Mucosa of descending colon (tissue), 3 donors: ENCODE measurements around the gene MACROD1. TPM values are rescaled to one million over a fixed set of nuclear protein-coding genes. Genes with fewer than 3 reads are reported as not detected.

Experiments used
- ATAC-seq: fragments of 200-7000 bp; cut with Tn5 transposase; one replicate; pipeline ENCODE4 v1.9.1; 2020; ENCODE audit warnings: mild to moderate bottlenecking, moderate library complexity
- DNase-seq, 3 donors: peaks; one replicate each; pipeline ENCODE4 v3.0.0-alpha.2; 2020
- H3K36me3 ChIP-seq: fragments of 200-600 bp; one replicate; pipeline ENCODE4 v1.8.0; 2021; ENCODE audit warnings: low read depth, mild to moderate bottlenecking
- H3K4me1 ChIP-seq: fragments of 200-600 bp; one replicate; pipeline ENCODE4 v1.8.0; 2021; ENCODE audit warnings: low read depth, mild to moderate bottlenecking
- H3K4me3 ChIP-seq: fragments of 200-600 bp; one replicate; pipeline ENCODE4 v1.8.0; 2021; ENCODE audit warnings: mild to moderate bottlenecking
- H3K9me3 ChIP-seq: fragments of 200-600 bp; one replicate; pipeline ENCODE4 v1.8.0; 2021; ENCODE audit warnings: mild to moderate bottlenecking
- CTCF ChIP-seq: fragments of 200-600 bp; IDR thresholded peaks from one replicate; pipeline ENCODE4 v1.8.0; 2022; ENCODE audit warnings: antibody characterized with exemption, mild to moderate bottlenecking
- intact Hi-C, 2 donors: fragments of 100-400 bp; cut with DNase I in 1 of 2; cut with micrococcal nuclease in 1 of 2; formaldehyde crosslinking; loops; one replicate each; pipeline versions ENCODE4 v1.11.0 to v1.11.1; 2022; cut with DNase I, micrococcal nuclease
- total RNA-seq, 3 donors: library from RNA; stranded (reverse); fragmentation: NEBNext Ultra II Directional in 2 of 3; extraction: Animal tissue kit (Norgen Biotek cat#: 25700) in 2 of 3; gene quantifications; one replicate each; pipeline versions ENCODE4 v1.2.1 to v1.2.4, GENCODE V29; 2021 to 2023
- donor health status: DM: no; HTN: no; CAD: no; lungs with moderate emphysema.
- donor health status: DM: no; HTN: no; CAD: no.
- donor health status: DM: no; HTN: yes; CAD: no.

The MACROD1 gene
- total RNA-seq, 3 donors from 2014 or later, result 26.7 to 38.7 (median 38.1) TPM

- DNase-seq, result no peak
- Histone ChIP-seq H3K9me3 (no peaks in the 10 kb centered on the region), H3K4me1 (no peaks in the 10 kb centered on the region), H3K4me3 (no peak overlapping the region), H3K36me3 (no peaks in the 10 kb centered on the region)
- intact Hi-C loops, result no loop called here
- ATAC-seq, result no peak
- no peak for TF ChIP-seq CTCF
Observed at GRCh38 chr11:64059339-64060140, 106.4 kb downstream of the MACROD1 start.

GRCh38 chr11:64058494-64058893 lies 107.4 kb downstream of the MACROD1 start:
- H3K4me1 ChIP-seq, result no peaks in the 10 kb centered on the region
- no peak overlapping the region for H3K4me3 ChIP-seq
- intact Hi-C loops, result no loop called here
- H3K9me3 ChIP-seq, result no peaks in the 10 kb centered on the region
- ATAC-seq (no peak), DNase-seq (no peak)
- no peak for TF ChIP-seq CTCF
- H3K36me3 ChIP-seq, result no peaks in the 10 kb centered on the region

GRCh38 chr11:64057890-64058289 lies 108.0 kb downstream of the MACROD1 start:
- no peak for ATAC-seq
- intact Hi-C loops, result no loop called here

GRCh38 chr11:64056861-64057260 lies 109.1 kb downstream of the MACROD1 start:
- no peaks in the 10 kb centered on the region for H3K36me3 ChIP-seq
- TF ChIP-seq CTCF, result no peak
- H3K4me1 ChIP-seq, result no peaks in the 10 kb centered on the region
- no peak overlapping the region for H3K4me3 ChIP-seq
- no peaks in the 10 kb centered on the region for H3K9me3 ChIP-seq
- DNase-seq, result no peak
- intact Hi-C loops, result no loop called here
- no peak for ATAC-seq

More at GRCh38 chr11:64057890-64058289, 108.0 kb downstream of the MACROD1 start:
- H3K4me1 ChIP-seq, result no peaks in the 10 kb centered on the region
- H3K4me3 ChIP-seq, result no peak overlapping the region
- TF ChIP-seq CTCF, result no peak
- no peak for DNase-seq
- no peaks in the 10 kb centered on the region for H3K9me3 ChIP-seq
- no peaks in the 10 kb centered on the region for H3K36me3 ChIP-seq

GRCh38 chr11:64056213-64056785 lies 109.6 kb downstream of the MACROD1 start:
- DNase-seq, result no peak
- no peaks in the 10 kb centered on the region for H3K9me3 ChIP-seq
- intact Hi-C loops, result no loop called here
- no peak for ATAC-seq
- TF ChIP-seq CTCF, result no peak
- H3K4me3 ChIP-seq, result no peak overlapping the region
- no peaks in the 10 kb centered on the region for H3K36me3 ChIP-seq
- H3K4me1 ChIP-seq, result no peaks in the 10 kb centered on the region
